ENCODE measurements around the gene GTPBP1. TPM values are rescaled to one million over a fixed set of nuclear protein-coding genes. Genes with fewer than 3 reads are reported as not detected.
A peak's percentile ranks its signal among the peaks of the same experiment; 100 is the strongest.

The GTPBP1 gene
- total RNA-seq, 1 experiment from 2014 or later = 108 TPM

GRCh38 chr22:38755155-38755910 lies 49.6 kb downstream of the GTPBP1 start:
- Histone ChIP-seq H3K9ac (ENCODE audit: extremely low read depth, insufficient read length, low read length) (no peak overlapping the region), H2AFZ (ENCODE audit: low read length) (no peak overlapping the region), H3K4me1 (ENCODE audit: insufficient read depth, low read length) (peaks cover 5% of the 10 kb centered on the region; the same call in 1 of the 2 replicates), H3K4me2 (ENCODE audit: insufficient read depth, insufficient read length, low read length) (peak overlapping the region; percentile 57), H3K23me2 (ENCODE audit: insufficient read length, low read depth, low read length, poor library complexity, severe bottlenecking) (peaks cover 9% of the 10 kb centered on the region), H4K20me1 (ENCODE audit: control insufficient read depth, insufficient read depth, insufficient read length) (no peaks in the 10 kb centered on the region), H4K91ac (ENCODE audit: insufficient read length, low read depth, low read length) (no peak overlapping the region), H3T11ph (ENCODE audit: low read length) (no peak overlapping the region), H2BK20ac (ENCODE audit: low read depth, low read length, poor library complexity, severe bottlenecking) (no peak overlapping the region), H3K27me3 (ENCODE audit: insufficient read depth, low read length) (no peaks in the 10 kb centered on the region; the same call in 1 of the 2 replicates), H4K8ac (replicated peaks; ENCODE audit: insufficient read length, low read depth, low read length) (no peak overlapping the region), H3K18ac (ENCODE audit: insufficient read length, low read depth, low read length) (no peak overlapping the region), H3K14ac (ENCODE audit: insufficient read depth, low read length) (no peak overlapping the region), H2BK120ac (ENCODE audit: low read depth, low read length, poor library complexity, severe bottlenecking) (no peak overlapping the region), H3K9me3 (ENCODE audit: control insufficient read depth, low read depth, low read length) (no peaks in the 10 kb centered on the region), H3K4ac (ENCODE audit: low read depth, low read length) (no peak overlapping the region), H2AK5ac (ENCODE audit: insufficient read length, low read length) (no peak overlapping the region), H2BK5ac (ENCODE audit: insufficient read length, low read length) (no peak overlapping the region), H3K56ac (ENCODE audit: insufficient read length, low read depth, low read length) (no peak overlapping the region), H3K27ac (ENCODE audit: insufficient read length, low read depth, low read length) (no peak overlapping the region), H2BK12ac (ENCODE audit: insufficient read length, low read depth, low read length) (no peak overlapping the region), H3K23ac (ENCODE audit: insufficient read length, low read depth, low read length) (no peak overlapping the region), H2BK15ac (ENCODE audit: low read depth, low read length) (no peak overlapping the region), H3K79me1 (ENCODE audit: insufficient read depth, low read depth, low read length, poor library complexity, severe bottlenecking) (no peaks in the 10 kb centered on the region), H4K5ac (ENCODE audit: insufficient read length, low read depth, low read length) (no peak overlapping the region), H3K79me2 (ENCODE audit: insufficient read depth, low read length) (no peaks in the 10 kb centered on the region)
- H3K4me3 Mint-ChIP-seq = peak overlapping the region; percentile 61 to 83
- H3K27ac Mint-ChIP-seq = peak overlapping the region in 2 of 3 experiments; percentile 37 to 50; a peak in 2 of 7 replicates
- H3K36me3 Mint-ChIP-seq (ENCODE audit: insufficient read depth in 1 of 3, low read depth in 3 of 3) = peaks cover 0 to 5% (median 1%) of the 10 kb centered on the region in 3 experiments; a peak in 3 of 7 replicates
- peaks cover 26 to 28% of the 10 kb centered on the region in 2 experiments for H3K4me1 Mint-ChIP-seq
- DNase-seq = peak; percentile 64
- no peak for TF ChIP-seq CTCF (conservative IDR thresholded peaks at IDR 0.05)
- no CpG with 5 or more reads among the region's 74 CpGs for WGBS (ENCODE audit: extremely low coverage, insufficient read length, low lambda C conversion rate)
- peaks cover 5% of the 10 kb centered on the region for H3K27me3 Mint-ChIP-seq (ENCODE audit: low read depth)
- no peaks in the 10 kb centered on the region for H3K9me3 Mint-ChIP-seq

Data from H9 (cell line).